Testis (tissue), 3 donors: ENCODE measurements around the gene PDCL3. TPM values are rescaled to one million over a fixed set of nuclear protein-coding genes. Genes with fewer than 3 reads are reported as not detected.

Experiments used
- DNase-seq: peaks from one replicate; pipeline ENCODE4 v3.0.0-alpha.2; 2019
- H3K27ac ChIP-seq, 2 donors: fragments of 200-600 bp; sonication (generic); one replicate each; pipeline ENCODE4 v1.5.1; 2019
- H3K27me3 ChIP-seq: fragments of 200-600 bp; sonication (generic); one replicate; pipeline ENCODE4 v1.5.1; 2019
- H3K36me3 ChIP-seq: fragments of 200-600 bp; sonication (generic); one replicate; pipeline ENCODE4 v1.5.1; 2017; ENCODE audit warnings: low read depth; ENCODE audit errors: missing control alignments
- H3K4me1 ChIP-seq: fragments of 200-600 bp; sonication (generic); one replicate; pipeline ENCODE4 v1.5.1; 2019
- H3K4me3 ChIP-seq, 2 donors: fragments of 200-600 bp; sonication (generic); one replicate each; pipeline ENCODE4 v1.5.1; 2017 to 2019
- H3K9me3 ChIP-seq: fragments of 200-600 bp; sonication (generic); one replicate; pipeline ENCODE4 v1.5.1; 2017
- POLR2A ChIP-seq: fragments of 450-650 bp; IDR thresholded peaks from one replicate; pipeline ENCODE4 v1.6.1; 2017; ENCODE audit warnings: antibody characterized with exemption, mild to moderate bottlenecking, moderate library complexity
- WGBS, 2 donors: methylation state at CpG; one replicate each; pipeline ENCODE4 v1.1.5; 2018; 5-methylcytosine and 5-hydroxymethylcytosine counted together
- intact Hi-C: fragments of 100-400 bp; cut with DNase I; formaldehyde crosslinking; loops from one replicate; pipeline ENCODE4 v1.15.1; 2023; ENCODE audit warnings: low total_unique reads
- polyA plus RNA-seq: library from polyadenylated mRNA; stranded (reverse); fragments of 350-450 nt; fragmentation: Illumina TruSeq; extraction: RNeasy Lipid Tissue Mini Kit (QIAGEN cat#74804); gene quantifications from one replicate; pipeline ENCODE4 v1.2.3, GENCODE V29; 2014; ENCODE audit warnings: low read depth, low replicate concordance; ENCODE audit not compliant: insufficient read depth
- total RNA-seq, 2 donors: library from RNA; depleted of rRNA; stranded (reverse); fragments of >200 nt; gene quantifications; one replicate each; pipeline ENCODE4 v1.2.3, GENCODE V29; 2016
- TF ChIP-seq, protein P1 (sequence below), 3 experiments: fragments of 450-650 bp in 2 of 3; fragments of 200-600 bp in 1 of 3; sonication (generic) in 1 of 3; IDR thresholded peaks; one replicate each; pipeline ENCODE4 v1.5.1; 2016 to 2019; ENCODE audit warnings: antibody characterized with exemption in 3 of 3, mild to moderate bottlenecking in 2 of 3, moderate library complexity in 1 of 3

The PDCL3 gene
- total and polyA plus RNA-seq, 3 donors from 2014 or later, result 26.4 to 35.4 (median 33.3) TPM

DNA sequence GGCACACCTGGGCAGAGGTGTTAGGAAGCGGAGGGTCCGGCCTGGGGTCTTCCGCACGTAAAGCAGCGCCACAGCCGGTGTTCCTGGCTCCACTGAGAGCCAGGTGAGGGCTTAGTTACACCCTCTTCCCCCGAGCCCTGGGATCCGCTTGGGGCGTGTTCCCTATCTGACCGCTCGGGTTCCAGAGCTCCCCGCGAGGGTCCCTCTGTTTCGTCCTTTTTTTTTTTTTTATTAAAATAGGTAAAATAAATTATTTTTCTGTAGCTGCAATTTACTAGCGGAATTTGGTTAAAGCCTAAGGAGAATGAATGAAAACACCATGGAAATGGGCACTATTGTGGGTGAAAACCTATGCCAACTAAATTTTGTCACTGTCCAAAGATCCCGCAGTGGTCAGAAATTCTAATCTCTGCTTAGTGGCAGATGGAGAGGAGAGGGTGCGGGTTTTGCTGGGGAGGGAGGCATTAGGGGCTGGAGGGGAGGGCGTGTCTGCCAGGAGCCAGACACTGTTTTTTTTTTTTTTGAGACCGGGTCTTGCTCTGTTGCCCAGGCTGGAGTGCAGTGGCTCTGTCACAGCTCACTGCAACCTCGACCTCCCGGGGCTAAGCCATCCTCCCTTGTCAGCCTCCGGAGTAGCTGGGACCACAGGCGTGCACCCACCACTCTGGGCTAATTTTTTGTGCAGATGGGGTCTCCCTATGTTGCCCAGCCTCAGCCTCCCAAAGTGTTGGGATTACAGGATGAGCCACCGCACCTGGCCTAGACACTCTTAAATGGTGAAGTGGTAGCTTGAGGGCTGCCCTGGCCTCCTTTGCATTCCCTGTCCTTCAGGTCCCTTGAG lies 834 bp downstream of the PDCL3 start:
- WGBS, 2 donors, result 13 to 18% methylated on average over 20 to 24 of the region's 24 CpGs
- DNase-seq, result no peak
- Histone ChIP-seq H3K4me1 (peaks cover 27% of the 10 kb centered on the region), H3K27me3 (no peaks in the 10 kb centered on the region), H3K36me3 (no peaks in the 10 kb centered on the region), H3K27ac (peak overlapping the region; percentile 89 to 96), H3K4me3 (peak overlapping the region; percentile 75 to 96), H3K9me3 (no peaks in the 10 kb centered on the region)
- no peak for TF ChIP-seq POLR2A
- TF ChIP-seq, protein P1, sequence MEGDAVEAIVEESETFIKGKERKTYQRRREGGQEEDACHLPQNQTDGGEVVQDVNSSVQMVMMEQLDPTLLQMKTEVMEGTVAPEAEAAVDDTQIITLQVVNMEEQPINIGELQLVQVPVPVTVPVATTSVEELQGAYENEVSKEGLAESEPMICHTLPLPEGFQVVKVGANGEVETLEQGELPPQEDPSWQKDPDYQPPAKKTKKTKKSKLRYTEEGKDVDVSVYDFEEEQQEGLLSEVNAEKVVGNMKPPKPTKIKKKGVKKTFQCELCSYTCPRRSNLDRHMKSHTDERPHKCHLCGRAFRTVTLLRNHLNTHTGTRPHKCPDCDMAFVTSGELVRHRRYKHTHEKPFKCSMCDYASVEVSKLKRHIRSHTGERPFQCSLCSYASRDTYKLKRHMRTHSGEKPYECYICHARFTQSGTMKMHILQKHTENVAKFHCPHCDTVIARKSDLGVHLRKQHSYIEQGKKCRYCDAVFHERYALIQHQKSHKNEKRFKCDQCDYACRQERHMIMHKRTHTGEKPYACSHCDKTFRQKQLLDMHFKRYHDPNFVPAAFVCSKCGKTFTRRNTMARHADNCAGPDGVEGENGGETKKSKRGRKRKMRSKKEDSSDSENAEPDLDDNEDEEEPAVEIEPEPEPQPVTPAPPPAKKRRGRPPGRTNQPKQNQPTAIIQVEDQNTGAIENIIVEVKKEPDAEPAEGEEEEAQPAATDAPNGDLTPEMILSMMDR (IDR thresholded peaks at IDR 0.05), result peak in 1 of 3 experiments; percentile 15
- intact Hi-C loops, result loop anchor here (10.0 kb wide), 1 partner anchor 1229 kb away; the partner anchor contains the start of genes EIF5B and TXNDC9

DNA sequence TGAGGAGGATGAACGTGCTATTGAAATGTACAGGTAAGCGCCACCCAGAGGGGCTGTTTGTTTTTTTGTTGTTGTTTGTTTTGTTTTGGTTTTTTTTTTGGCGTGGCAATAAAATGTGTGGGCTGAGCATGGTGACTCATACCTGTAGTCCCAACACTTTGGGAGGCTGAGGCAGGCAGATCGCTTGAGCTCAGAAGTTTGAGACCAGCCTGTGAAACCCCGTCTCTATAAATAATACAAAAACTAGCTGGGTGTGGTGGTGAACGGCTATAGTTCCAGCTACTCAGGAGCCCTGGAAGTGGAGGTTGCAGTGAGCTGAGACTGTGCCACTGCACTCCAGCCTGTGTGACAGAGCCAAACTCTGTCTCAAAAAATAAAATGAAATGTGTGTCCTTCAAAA lies 6.2 kb downstream of the PDCL3 start:
- Histone ChIP-seq H3K36me3 (no peaks in the 10 kb centered on the region), H3K4me3 (no peak overlapping the region), H3K27ac (no peak overlapping the region), H3K27me3 (no peaks in the 10 kb centered on the region), H3K9me3 (no peaks in the 10 kb centered on the region), H3K4me1 (peaks cover 5% of the 10 kb centered on the region)
- DNase-seq, result no peak
- intact Hi-C loops, result loop anchor here (10.0 kb wide), 1 partner anchor 1234 kb away; the partner anchor contains the start of genes EIF5B and TXNDC9
- TF ChIP-seq POLR2A, result no peak
- TF ChIP-seq, protein P1 (IDR thresholded peaks at IDR 0.05), result no peak
- WGBS, 2 donors, result 83 to 90% methylated on average over 6 of the region's 6 CpGs

DNA sequence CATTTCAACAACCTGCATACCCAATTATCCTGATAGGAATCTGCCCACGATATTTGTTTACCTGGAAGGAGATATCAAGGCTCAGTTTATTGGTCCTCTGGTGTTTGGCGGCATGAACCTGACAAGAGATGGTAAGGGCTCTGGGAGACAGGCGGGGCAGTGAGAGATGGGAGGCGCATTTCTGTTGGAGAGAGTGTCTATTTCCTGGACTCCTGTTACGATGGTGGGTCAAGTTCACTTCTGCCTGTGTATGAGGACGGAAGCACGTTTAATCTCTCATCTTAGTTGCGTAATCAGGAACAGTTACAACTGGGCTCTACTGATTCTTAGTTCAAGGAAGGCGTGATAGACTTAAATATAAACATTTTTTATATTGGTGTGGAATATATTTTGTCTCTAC lies 8.9 kb downstream of the PDCL3 start:
- intact Hi-C loops, result no loop called here
- H3K27ac ChIP-seq, result no peak overlapping the region
- 89 to 91% methylated on average over 9 of the region's 9 CpGs for WGBS, 2 donors
- no peak for TF ChIP-seq POLR2A
- TF ChIP-seq, protein P1 (IDR thresholded peaks at IDR 0.05), result no peak
- no peak overlapping the region for H3K4me3 ChIP-seq
- no peaks in the 10 kb centered on the region for H3K36me3 ChIP-seq
- no peak for DNase-seq
- H3K27me3 ChIP-seq, result no peaks in the 10 kb centered on the region
- no peaks in the 10 kb centered on the region for H3K9me3 ChIP-seq
- no peaks in the 10 kb centered on the region for H3K4me1 ChIP-seq

DNA sequence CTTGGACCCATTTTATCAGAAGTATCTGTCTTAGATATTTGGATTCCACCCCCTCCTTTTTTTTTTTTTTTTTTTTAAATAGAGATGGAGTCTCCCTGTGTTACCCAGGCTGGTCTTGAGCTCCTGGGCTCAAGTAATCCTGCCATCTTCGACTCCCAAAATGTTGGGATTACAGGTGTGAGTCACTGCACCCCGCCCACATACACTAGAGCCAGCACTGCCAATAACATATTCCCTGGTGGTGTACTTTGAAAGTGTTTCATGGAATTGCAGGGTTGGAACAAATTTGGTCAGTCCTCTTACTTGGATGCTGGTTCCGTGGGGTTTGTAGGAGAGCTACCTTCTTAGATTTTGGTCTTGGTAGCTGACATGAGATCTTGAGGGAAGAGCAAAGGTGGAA lies 15.0 kb downstream of the PDCL3 start:
- H3K9me3 ChIP-seq, result no peaks in the 10 kb centered on the region

More for the DNA sequence above, 15.0 kb downstream of the PDCL3 start:
- no peak for DNase-seq
- whole genome bisulfite sequencing, 2 donors, result 88 to 89% methylated on average over 3 of the region's 3 CpGs
- TF ChIP-seq POLR2A, result no peak
- TF ChIP-seq, protein P1 (IDR thresholded peaks at IDR 0.05), result no peak
- Histone ChIP-seq H3K27me3 (no peaks in the 10 kb centered on the region), H3K36me3 (no peaks in the 10 kb centered on the region), H3K4me1 (no peaks in the 10 kb centered on the region), H3K4me3 (no peak overlapping the region), H3K27ac (no peak overlapping the region)
- intact Hi-C loops, result no loop called here
